ENCODE measurements around the gene UNC13A.
"Not testable (repeated sequence)": the region's sequence is repeated elsewhere in the genome, so short reads cannot be mapped to it uniquely, and the experiment has no call there.

The UNC13A gene

GRCh38 chr19:17604372-17605025 lies 83.7 kb downstream of the UNC13A start:
- no peak for DNase-seq (ENCODE audit: low spot score)

- DNase-seq (ENCODE audit: low spot score), result no peak
Measured at GRCh38 chr19:17602872-17603510, 85.2 kb downstream of the UNC13A start.

GRCh38 chr19:17602217-17602616 lies 85.9 kb downstream of the UNC13A start:
- no peak for DNase-seq (ENCODE audit: low spot score)

- no peak for DNase-seq (ENCODE audit: low spot score)
Measured at GRCh38 chr19:17601683-17602082, 86.5 kb downstream of the UNC13A start.

- no peak for DNase-seq (ENCODE audit: low spot score)
Measured at GRCh38 chr19:17599780-17600179, 88.4 kb downstream of the UNC13A start.

GRCh38 chr19:17598953-17599352 lies 89.2 kb downstream of the UNC13A start:
- peak; percentile 43 for DNase-seq (ENCODE audit: low spot score)

- DNase-seq (ENCODE audit: low spot score), result not testable (repeated sequence)
Measured at GRCh38 chr19:17598063-17598462, 90.1 kb downstream of the UNC13A start.

- not testable (repeated sequence) for DNase-seq (ENCODE audit: low spot score)
Measured at GRCh38 chr19:17594296-17594695, 93.9 kb downstream of the UNC13A start.

GRCh38 chr19:17590866-17591265 lies 97.3 kb downstream of the UNC13A start:
- no peak for DNase-seq (ENCODE audit: low spot score)

- not testable (repeated sequence) for DNase-seq (ENCODE audit: low spot score)
Measured at GRCh38 chr19:17585395-17585794, 102.8 kb downstream of the UNC13A start.

GRCh38 chr19:17584132-17584531 lies 104.0 kb downstream of the UNC13A start:
- no peak for DNase-seq (ENCODE audit: low spot score)

GRCh38 chr19:17582613-17583012 lies 105.5 kb downstream of the UNC13A start:
- no peak for DNase-seq (ENCODE audit: low spot score)

- no peak for DNase-seq (ENCODE audit: low spot score)
Measured at GRCh38 chr19:17581211-17581874, 106.8 kb downstream of the UNC13A start.

- no peak for DNase-seq (ENCODE audit: low spot score)
Measured at GRCh38 chr19:17580470-17581144, 107.5 kb downstream of the UNC13A start.

GRCh38 chr19:17579661-17580244 lies 108.4 kb downstream of the UNC13A start:
- peak; percentile 95 for DNase-seq (ENCODE audit: low spot score)

GRCh38 chr19:17577457-17578097 lies 110.6 kb downstream of the UNC13A start:
- no peak for DNase-seq (ENCODE audit: low spot score)

GRCh38 chr19:17576758-17577456 lies 111.2 kb downstream of the UNC13A start:
- DNase-seq (ENCODE audit: low spot score), result peak; percentile 66

- no peak for DNase-seq (ENCODE audit: low spot score)
Measured at GRCh38 chr19:17575871-17576757, 112.0 kb downstream of the UNC13A start.

GRCh38 chr19:17572638-17573037 lies 115.5 kb downstream of the UNC13A start:
- no peak for DNase-seq (ENCODE audit: low spot score)

GRCh38 chr19:17570791-17571190 lies 117.4 kb downstream of the UNC13A start:
- no peak for DNase-seq (ENCODE audit: low spot score)
